Gastroesophageal sphincter (tissue), 4 donors: ENCODE data around the gene HS1BP3. TPM values are rescaled to one million over a fixed set of nuclear protein-coding genes. Genes with fewer than 3 reads are reported as not detected.

Source experiments
- ATAC-seq: fragments of 150-250 bp; one replicate; pipeline ENCODE4 v1.9.1; 2016; ENCODE audit warnings: mild to moderate bottlenecking, moderate library complexity
- H3K27ac ChIP-seq, 4 donors: fragments of 200-600 bp; sonication (generic) in 3 of 4; 1 replicate in 3 of 4; 2 replicates in 1 of 4; pipeline ENCODE4 v1.5.1; 2016 to 2019
- H3K27me3 ChIP-seq: fragments of 200-600 bp; sonication (generic); one replicate; pipeline ENCODE4 v1.5.1; 2019
- H3K36me3 ChIP-seq, 2 donors: fragments of 200-600 bp; sonication (generic); one replicate each; pipeline ENCODE4 v1.5.1; 2019; ENCODE audit warnings: control low read depth in 1 of 2
- H3K4me1 ChIP-seq, 3 donors: fragments of 200-600 bp; sonication (generic); 1 replicate in 2 of 3; 2 replicates in 1 of 3; pipeline ENCODE4 v1.5.1; 2016 to 2019; ENCODE audit warnings: control low read depth in 2 of 3
- H3K4me3 ChIP-seq, 2 donors: fragments of 200-600 bp; sonication (generic); one replicate each; pipeline ENCODE4 v1.5.1; 2019; ENCODE audit warnings: mild to moderate bottlenecking in 1 of 2, moderate library complexity in 1 of 2
- H3K9me3 ChIP-seq, 3 donors: fragments of 200-600 bp; sonication (generic); one replicate each; pipeline ENCODE4 v1.5.1; 2017 to 2019; ENCODE audit warnings: control low read depth in 2 of 3
- EP300 ChIP-seq: sonication (generic); formaldehyde crosslinking; IDR thresholded peaks from one replicate; pipeline ENCODE4 v1.6.1; 2017; ENCODE audit warnings: antibody characterized with exemption, mild to moderate bottlenecking
- POLR2A ChIP-seq, 2 donors: fragments of 450-650 bp; IDR thresholded peaks; one replicate each; pipeline ENCODE4 v1.6.1; 2017; ENCODE audit warnings: antibody characterized with exemption in 2 of 2, mild to moderate bottlenecking in 2 of 2, moderate library complexity in 1 of 2
- POLR2AphosphoS5 ChIP-seq: sonication (generic); formaldehyde crosslinking; IDR thresholded peaks from one replicate; pipeline ENCODE4 v1.6.1; 2017; ENCODE audit warnings: antibody characterized with exemption
- WGBS, 2 donors: methylation state at CpG; one replicate each; pipeline ENCODE4 v1.1.5; 2018; ENCODE audit warnings: low coverage in 1 of 2; 5-methylcytosine and 5-hydroxymethylcytosine counted together
- total RNA-seq, 4 donors: library from RNA; depleted of rRNA; stranded (reverse); fragments of >200 nt; gene quantifications; one replicate each; pipeline ENCODE4 v1.1.0, GENCODE V29; 2016
- TF ChIP-seq, protein P1 (sequence below), 4 experiments: fragments of 200-600 bp in 2 of 4; fragments of 450-650 bp in 2 of 4; sonication (generic) in 1 of 4; IDR thresholded peaks; one replicate each; pipeline ENCODE4 v1.5.1; 2017 to 2019; ENCODE audit warnings: antibody characterized with exemption in 4 of 4, mild to moderate bottlenecking in 2 of 4, moderate library complexity in 2 of 4

Gene HS1BP3
- total RNA-seq, 4 donors from 2014 or later, result 42.8 to 89.1 (median 61.4) TPM

DNA sequence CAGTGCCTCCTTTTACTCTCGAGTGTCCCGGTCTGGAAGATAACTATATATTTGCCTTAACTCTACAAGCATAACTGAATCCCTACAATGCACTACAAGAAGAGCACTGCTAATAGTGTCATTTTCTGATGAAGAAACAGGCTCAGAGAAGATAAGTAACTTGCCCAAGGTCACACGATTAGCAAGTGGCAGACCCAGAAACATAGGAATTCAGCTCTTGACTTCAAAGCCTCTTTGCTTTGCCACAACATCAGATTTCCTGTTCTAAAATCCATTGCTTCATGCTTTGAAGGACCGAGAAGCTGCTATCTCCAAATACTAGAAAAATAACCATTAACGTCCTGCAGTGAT, 65.6 kb downstream of the HS1BP3 start:
- H3K4me1 ChIP-seq, result peaks cover 0 to 56% (median 26%) of the 10 kb centered on the region in 3 donors
- H3K4me3 ChIP-seq, result no peak overlapping the region
- TF ChIP-seq POLR2A (IDR thresholded peaks at IDR 0.05), result no peak
- no peak for TF ChIP-seq POLR2AphosphoS5
- no peak for TF ChIP-seq EP300
- TF ChIP-seq, protein P1, sequence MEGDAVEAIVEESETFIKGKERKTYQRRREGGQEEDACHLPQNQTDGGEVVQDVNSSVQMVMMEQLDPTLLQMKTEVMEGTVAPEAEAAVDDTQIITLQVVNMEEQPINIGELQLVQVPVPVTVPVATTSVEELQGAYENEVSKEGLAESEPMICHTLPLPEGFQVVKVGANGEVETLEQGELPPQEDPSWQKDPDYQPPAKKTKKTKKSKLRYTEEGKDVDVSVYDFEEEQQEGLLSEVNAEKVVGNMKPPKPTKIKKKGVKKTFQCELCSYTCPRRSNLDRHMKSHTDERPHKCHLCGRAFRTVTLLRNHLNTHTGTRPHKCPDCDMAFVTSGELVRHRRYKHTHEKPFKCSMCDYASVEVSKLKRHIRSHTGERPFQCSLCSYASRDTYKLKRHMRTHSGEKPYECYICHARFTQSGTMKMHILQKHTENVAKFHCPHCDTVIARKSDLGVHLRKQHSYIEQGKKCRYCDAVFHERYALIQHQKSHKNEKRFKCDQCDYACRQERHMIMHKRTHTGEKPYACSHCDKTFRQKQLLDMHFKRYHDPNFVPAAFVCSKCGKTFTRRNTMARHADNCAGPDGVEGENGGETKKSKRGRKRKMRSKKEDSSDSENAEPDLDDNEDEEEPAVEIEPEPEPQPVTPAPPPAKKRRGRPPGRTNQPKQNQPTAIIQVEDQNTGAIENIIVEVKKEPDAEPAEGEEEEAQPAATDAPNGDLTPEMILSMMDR (IDR thresholded peaks at IDR 0.05), result no peak
- H3K27me3 ChIP-seq, result no peaks in the 10 kb centered on the region
- peaks cover 0 to 9% (median 0%) of the 10 kb centered on the region in 3 donors for H3K9me3 ChIP-seq
- H3K27ac ChIP-seq, result peak overlapping the region; percentile 0 to 88 (median 80)
- H3K36me3 ChIP-seq, result no peaks in the 10 kb centered on the region
- ATAC-seq, result no peak
- WGBS, 2 donors, result 79 to 86% methylated on average over 5 of the region's 5 CpGs

DNA sequence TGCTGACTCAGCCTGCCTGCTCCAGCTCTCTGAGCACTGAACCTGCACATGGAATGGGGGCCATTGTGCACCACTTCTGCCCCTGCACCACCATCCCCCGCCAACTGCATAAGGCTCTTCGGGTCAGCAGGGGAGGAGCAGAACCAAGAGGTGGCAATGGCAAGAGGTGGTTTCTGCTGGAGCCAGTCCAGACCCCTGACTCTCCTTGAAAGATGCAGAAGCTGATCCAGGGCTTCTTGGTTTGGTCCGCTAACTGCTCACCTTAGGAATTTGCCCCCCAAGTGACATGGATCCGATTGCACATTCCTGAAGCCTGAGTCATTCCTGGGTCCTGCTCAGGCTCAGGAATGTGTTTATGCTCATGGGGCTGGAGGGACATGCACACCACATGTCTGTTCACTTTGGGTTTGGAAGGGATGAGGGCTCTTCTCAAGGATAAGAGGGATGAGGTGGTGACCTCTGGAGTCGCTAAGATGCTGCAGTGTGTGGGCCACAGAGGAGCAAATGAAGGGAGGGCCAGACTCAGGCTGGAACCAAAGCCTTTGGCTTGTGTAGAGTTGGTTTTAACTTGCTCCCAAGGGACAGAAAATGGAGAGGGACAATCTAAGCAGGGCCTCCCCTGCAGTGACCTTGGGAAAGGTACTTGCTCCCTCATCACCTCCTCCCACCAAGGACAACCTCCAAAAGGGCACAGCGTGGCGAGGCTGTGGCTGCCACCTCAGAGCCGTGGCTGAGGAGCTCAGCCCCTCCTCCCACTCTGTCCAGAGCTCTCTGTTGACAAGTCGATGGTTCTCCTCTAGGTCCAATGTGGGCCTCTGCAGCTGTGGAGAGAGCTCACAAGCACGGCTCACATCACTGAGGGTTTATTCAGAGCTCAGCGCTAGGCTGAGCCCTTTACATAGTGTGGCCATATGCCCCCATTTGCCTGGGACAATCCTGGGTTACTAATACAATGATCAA, 66.2 kb downstream of the HS1BP3 start:
- Histone ChIP-seq H3K27me3 (no peaks in the 10 kb centered on the region), H3K27ac (peak overlapping the region; percentile 3 to 88 (median 80)), H3K9me3 (peaks cover 0 to 9% (median 0%) of the 10 kb centered on the region in 3 donors), H3K4me3 (no peak overlapping the region), H3K36me3 (no peaks in the 10 kb centered on the region), H3K4me1 (peaks cover 0 to 56% (median 29%) of the 10 kb centered on the region in 3 donors)
- WGBS, 2 donors, result 35 to 77% methylated on average over 4 to 5 of the region's 11 CpGs
- ATAC-seq, result peak; percentile 93
- TF ChIP-seq EP300 (no peak), POLR2AphosphoS5 (peak; percentile 80)

DNA sequence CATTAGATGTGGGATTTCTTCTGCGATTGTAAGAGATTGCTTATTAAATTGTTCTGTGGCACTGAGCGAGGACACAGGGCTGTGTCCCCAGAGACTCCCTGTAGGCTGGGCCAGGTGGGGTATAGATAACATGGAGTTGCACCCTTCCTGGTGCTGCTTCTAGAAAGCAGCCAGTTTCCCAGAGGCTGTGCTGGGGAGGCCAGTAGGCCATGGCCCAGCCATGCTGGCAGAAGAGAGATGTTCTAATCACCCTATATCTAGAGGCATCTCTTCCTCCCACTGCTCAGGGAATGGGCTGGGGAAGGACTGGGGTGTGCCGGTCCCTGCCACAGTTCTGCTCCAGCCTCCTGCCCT, 66.9 kb downstream of the HS1BP3 start:
- TF ChIP-seq, protein P1 (IDR thresholded peaks at IDR 0.05), result no peak
- TF ChIP-seq POLR2A (IDR thresholded peaks at IDR 0.05) (no peak), EP300 (no peak), POLR2AphosphoS5 (no peak)
- peaks cover 0 to 57% (median 34%) of the 10 kb centered on the region in 3 donors for H3K4me1 ChIP-seq
- ATAC-seq, result no peak

DNA sequence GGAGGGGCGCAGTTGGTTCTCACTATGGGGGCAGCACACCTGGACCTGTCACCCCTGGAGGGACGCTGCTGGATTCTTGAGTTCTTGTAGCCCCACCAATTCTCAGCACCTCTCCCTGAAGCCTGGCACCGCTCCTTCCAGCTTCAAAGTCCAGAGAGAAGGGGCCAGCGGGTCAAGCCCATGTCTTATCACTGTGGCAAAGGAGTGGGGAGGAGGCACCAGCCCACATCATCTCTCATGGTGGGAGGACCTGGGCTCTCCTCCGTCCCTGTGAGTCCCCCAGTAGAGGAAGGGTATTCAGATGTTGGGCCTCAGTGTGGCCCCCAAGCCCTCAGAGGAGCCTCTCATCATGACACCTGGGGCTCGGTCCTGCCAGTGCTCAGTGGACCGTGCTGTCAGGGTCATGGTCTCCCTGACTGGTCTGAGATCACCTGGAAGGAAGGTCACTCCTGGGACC, 67.4 kb downstream of the HS1BP3 start:
- 100% methylated on average over 1 to 2 of the region's 7 CpGs for WGBS, 2 donors
- TF ChIP-seq, protein P1 (IDR thresholded peaks at IDR 0.05), result no peak
- TF ChIP-seq POLR2AphosphoS5, result no peak
- no peak for TF ChIP-seq EP300
- TF ChIP-seq POLR2A (IDR thresholded peaks at IDR 0.05), result no peak
- Histone ChIP-seq H3K4me1 (peaks cover 0 to 62% (median 40%) of the 10 kb centered on the region in 3 donors), H3K4me3 (no peak overlapping the region), H3K27me3 (no peaks in the 10 kb centered on the region), H3K36me3 (no peaks in the 10 kb centered on the region), H3K27ac (peak overlapping the region in 3 of 4 donors; percentile 76 to 88 (median 84)), H3K9me3 (peaks cover 0 to 9% (median 0%) of the 10 kb centered on the region in 3 donors)
- ATAC-seq, result no peak

More for the DNA sequence above, 66.9 kb downstream of the HS1BP3 start:
- H3K36me3 ChIP-seq, result no peaks in the 10 kb centered on the region
- WGBS, 2 donors, result no CpG with 5 or more reads among the region's 3 CpGs
- H3K27ac ChIP-seq, result peak overlapping the region; percentile 3 to 88 (median 80)
- no peak overlapping the region for H3K4me3 ChIP-seq
- peaks cover 0 to 9% (median 0%) of the 10 kb centered on the region in 3 donors for H3K9me3 ChIP-seq
- H3K27me3 ChIP-seq, result no peaks in the 10 kb centered on the region

DNA sequence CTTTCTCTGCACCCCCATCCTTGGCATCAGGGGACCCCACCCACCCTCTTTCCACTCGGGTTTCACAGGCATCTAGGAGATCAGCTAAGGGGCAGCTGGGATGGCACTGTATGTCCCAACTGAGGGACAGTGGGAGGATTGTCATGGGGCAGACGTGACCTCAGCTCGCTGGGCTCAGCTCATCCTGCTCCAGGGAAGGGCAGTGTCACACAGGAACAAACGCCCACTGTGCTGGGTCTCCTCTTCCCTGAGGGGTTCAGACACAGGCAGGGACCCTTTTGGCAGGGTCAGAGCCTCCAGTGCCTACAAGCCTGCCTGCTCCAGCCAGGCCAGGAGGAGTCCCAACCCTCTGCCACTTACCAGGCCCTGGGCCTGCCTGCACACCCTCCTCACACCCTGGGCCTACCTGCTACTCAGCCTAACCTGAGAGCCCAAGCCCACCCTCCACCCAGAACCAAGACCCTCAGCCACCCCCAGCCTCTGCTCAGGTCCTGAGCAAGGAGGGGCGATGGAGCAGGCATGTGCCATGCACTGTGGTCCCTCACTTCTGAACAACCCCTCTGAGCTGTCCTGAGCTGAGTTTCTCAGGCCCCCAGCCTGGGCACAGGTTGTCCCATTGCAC, 68.2 kb downstream of the HS1BP3 start:
- 71% methylated on average over 1 of the region's 5 CpGs; no CpG with 5 or more reads in 1 of the 2 donors for WGBS, 2 donors

More for the DNA sequence above, 68.2 kb downstream of the HS1BP3 start:
- peak overlapping the region in 3 of 4 donors; percentile 76 to 88 (median 84) for H3K27ac ChIP-seq
- no peaks in the 10 kb centered on the region for H3K27me3 ChIP-seq
- no peaks in the 10 kb centered on the region for H3K36me3 ChIP-seq
- H3K4me1 ChIP-seq, result peaks cover 0 to 70% (median 47%) of the 10 kb centered on the region in 3 donors
- peaks cover 0 to 9% (median 0%) of the 10 kb centered on the region in 3 donors for H3K9me3 ChIP-seq
- no peak for ATAC-seq
- TF ChIP-seq POLR2AphosphoS5 (peak; percentile 10), EP300 (no peak)
- TF ChIP-seq, protein P1 (IDR thresholded peaks at IDR 0.05), result no peak
- no peak overlapping the region for H3K4me3 ChIP-seq
